GM12892 (cell line): ENCODE measurements around the gene ERBB4.

Experiments used
- POLR2A ChIP-seq: IDR thresholded peaks from 2 replicates; pipeline ENCODE4 v1.6.1; 2011; ENCODE audit warnings: low read depth, low read length, control low read depth
- POLR2AphosphoS5 ChIP-seq: IDR thresholded peaks from 2 replicates; pipeline ENCODE4 v1.6.1; 2011; ENCODE audit warnings: low read depth, low read length, control low read depth

- TF ChIP-seq POLR2AphosphoS5 (no peak), POLR2A (no peak)
Observed at GRCh38 chr2:211864328-211864727, 674.3 kb downstream of the ERBB4 start.
